HG02798 (cell line): Measurements from ENCODE around the gene FSIP1.

Experiments used
- ATAC-seq: cut with Tn5 transposase; IDR thresholded peaks from one replicate; pipeline ENCODE4 v1.9.1; 2021; ENCODE audit warnings: mild to moderate bottlenecking; ENCODE audit not compliant: unreplicated experiment, poor library complexity

The FSIP1 gene

DNA sequence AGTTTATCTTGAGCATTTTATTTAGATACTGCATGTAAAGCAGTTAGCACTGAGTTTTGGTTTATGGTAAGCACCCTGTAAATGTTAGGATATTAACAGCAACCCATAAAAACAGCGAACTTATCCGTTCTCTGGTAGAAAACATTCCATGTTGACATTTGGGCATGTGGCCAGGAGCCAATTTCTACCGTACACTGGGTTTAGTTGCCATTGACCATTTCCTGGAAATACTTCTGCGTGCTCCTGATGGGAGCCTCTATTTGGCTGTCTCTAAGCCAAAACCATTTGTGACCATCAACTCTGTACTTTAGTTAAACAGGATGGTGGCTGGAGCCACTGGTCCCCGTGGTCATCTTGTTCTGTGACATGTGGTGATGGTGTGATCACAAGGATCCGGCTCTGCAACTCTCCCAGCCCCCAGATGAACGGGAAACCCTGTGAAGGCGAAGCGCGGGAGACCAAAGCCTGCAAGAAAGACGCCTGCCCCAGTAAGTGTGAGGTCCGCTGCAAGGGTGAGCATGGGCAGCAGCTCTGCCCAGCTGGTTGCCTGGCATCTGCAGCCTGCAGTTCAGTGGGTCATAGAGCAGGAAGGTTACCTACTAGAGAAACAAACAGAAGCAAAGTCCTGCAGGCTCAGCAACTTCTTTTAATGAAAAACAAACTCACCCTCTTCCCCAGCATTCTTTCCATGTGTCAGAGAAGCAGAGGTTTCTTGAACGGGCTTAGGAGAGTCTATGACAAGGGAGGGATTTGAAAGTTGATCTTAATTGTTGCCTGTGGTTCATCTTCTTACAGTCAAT is 194.7 kb downstream of the FSIP1 start:
- no peak for ATAC-seq

DNA sequence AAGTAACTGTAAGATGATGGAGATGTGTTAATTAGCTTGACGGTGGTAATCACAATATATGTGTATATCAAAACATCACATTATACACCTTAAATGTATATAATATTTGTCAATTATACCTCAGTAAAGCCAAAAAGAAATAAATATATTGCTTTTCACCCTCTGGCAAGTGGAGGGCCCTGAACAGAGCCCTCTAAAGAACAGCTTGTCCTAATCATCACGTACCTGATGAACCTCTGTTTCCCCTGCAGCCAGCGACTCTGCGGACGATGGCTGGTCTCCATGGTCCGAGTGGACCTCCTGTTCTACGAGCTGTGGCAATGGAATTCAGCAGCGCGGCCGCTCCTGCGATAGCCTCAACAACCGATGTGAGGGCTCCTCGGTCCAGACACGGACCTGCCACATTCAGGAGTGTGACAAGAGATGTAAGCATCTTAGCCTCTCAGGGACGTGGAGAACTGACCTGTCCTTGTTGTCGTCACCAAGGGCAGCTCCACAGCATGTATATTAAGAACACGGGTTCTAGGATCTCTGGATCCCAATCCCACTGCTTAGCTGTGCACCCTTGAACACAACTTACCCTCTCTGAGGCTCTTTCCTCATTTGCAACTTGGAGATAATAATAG is 195.4 kb downstream of the FSIP1 start:
- ATAC-seq, result no peak

DNA sequence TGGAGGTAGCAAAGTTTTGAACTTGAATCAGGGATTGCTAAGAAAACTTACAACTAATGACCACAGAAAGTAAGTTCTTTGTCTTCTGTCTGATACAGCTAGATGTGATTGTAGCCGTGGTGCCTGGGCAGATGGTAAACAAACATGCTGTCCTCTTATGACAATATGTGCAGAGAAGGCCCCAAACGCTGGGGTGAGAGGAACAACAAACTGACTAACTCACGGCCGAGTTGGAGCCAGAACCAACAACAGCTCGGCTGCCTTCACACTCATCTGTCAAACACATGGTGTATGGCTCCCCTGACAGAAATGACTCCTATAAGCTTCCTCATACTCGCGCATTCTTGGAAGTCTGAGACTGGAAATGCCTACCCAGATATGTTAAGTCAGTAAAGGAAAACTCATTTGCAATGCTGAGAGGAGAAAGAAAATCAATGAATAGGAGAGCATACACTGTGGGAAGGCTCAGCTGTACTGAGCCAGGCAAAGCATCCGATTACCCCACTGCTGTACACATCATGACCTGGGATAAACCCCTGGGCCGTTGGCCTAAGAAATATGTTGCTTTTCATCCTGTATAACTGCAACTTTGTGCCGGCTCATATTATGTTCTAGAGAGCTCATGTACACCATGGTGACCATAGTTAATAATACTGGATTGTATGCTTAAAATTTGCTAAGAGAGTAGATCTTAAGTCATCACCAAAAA is 196.1 kb downstream of the FSIP1 start:
- ATAC-seq, result no peak

- no peak for ATAC-seq
Observed at GRCh38 chr15:39585871-39586301, 196.8 kb downstream of the FSIP1 start.

DNA sequence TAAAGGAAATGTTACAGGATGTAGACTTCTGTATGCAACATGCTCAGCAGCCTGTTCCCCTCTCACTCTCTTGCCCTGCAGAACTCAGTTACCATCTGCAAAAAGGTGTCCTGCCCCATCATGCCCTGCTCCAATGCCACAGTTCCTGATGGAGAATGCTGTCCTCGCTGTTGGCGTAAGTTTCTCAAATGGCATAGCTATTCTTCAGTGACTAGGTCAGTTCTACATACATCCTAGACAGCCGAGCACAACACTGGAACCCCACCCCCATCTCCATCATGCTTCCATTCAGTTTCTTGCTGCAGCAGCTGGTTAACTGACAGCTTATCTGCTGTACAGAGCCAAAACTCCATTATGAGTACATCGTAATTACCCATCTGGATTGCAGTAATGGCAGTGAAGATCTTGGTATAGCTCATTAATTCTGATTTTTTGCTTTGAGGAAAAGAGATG is 197.2 kb downstream of the FSIP1 start:
- no peak for ATAC-seq

- ATAC-seq, result no peak
Observed at GRCh38 chr15:39584662-39585388, 197.8 kb downstream of the FSIP1 start.

DNA sequence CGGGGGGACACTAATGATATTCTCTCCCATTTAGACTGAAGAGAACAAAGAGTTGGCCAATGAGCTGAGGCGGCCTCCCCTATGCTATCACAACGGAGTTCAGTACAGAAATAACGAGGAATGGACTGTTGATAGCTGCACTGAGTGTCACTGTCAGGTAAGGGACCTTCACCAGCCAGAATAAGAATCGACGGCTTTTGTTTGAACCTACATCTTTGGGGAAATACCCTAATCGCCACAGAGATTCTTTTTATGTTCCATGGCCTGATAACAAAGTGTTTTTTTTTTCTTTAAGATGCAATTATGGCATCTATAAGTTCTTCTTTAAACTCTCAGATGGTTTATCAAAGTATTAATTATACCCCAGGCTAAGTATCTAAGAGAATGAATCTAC is 198.4 kb downstream of the FSIP1 start:
- ATAC-seq, result no peak

GRCh38 chr15:39583596-39584265 is 198.9 kb downstream of the FSIP1 start:
- ATAC-seq, result no peak

- ATAC-seq, result no peak
Observed at GRCh38 chr15:39582977-39583595, 199.6 kb downstream of the FSIP1 start.

DNA sequence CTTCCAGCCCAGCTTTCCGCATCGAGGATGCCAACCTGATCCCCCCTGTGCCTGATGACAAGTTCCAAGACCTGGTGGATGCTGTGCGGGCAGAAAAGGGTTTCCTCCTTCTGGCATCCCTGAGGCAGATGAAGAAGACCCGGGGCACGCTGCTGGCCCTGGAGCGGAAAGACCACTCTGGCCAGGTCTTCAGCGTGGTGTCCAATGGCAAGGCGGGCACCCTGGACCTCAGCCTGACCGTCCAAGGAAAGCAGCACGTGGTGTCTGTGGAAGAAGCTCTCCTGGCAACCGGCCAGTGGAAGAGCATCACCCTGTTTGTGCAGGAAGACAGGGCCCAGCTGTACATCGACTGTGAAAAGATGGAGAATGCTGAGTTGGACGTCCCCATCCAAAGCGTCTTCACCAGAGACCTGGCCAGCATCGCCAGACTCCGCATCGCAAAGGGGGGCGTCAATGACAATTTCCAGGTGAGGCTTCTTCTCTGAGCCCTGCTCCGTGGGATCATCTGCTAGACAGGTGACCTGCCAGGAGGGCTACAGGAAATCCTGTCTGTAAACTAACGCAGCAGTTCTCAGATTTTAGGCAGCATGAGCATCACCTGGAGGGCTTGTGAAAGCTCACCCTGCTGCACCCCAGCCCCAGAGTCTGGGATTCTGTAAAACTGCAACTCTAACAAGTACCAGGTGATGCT is 200.2 kb downstream of the FSIP1 start:
- ATAC-seq, result no peak

- no peak for ATAC-seq
Observed at GRCh38 chr15:39581793-39582285, 200.8 kb downstream of the FSIP1 start.

DNA sequence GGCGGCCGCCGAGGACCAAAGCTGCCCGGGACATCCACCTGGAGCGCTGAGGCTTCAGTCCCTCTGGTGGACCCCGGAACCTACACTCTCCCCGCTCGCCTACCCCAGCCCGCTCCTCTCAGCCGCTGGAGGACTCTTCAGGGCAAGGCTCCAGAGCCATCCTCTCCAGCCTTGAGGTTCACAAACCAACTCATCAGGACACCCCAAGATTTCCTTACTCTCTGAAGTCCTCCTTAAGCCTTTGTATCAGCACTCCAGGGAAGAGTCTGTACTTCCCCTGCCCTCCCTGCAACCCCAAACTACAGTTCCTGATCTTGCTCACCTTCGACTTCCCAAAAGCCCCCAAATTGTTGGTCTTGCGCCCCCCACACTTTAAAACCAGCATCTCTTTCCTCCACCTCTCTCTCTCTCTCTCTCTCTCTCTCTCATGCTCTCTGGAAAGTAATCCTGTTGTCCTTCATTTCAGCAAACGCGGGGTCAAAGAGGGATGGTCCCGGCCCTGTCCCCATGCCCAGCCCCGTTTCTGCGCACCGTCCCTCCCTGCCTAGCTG is 201.3 kb downstream of the FSIP1 start:
- no peak for ATAC-seq

- peak; percentile 7 for ATAC-seq
Observed at GRCh38 chr15:39580485-39581241, 202.0 kb downstream of the FSIP1 start, which contains the start of gene THBS1. Gene THBS1, plus strand, starts transcription at chr15:39581079. Its CDS starts 779 bp downstream, at chr15:39581858.

DNA sequence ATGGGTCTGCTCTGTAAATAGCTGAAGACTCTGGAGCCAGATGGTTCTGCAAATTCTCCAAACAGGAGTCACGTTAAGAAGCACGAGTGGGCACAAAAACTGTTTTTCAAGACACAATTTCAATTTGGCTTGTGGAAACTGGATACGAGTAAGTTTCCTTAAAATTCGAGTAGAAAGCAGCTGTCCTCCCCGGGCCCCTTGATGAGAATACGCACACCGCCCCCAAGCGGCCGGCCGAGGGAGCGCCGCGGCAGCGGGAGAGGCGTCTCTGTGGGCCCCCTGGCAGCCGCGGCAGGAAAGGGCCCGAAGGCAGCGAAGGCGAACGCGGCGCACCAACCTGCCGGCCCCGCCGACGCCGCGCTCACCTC is 202.5 kb downstream of the FSIP1 start:
- peak; percentile 85 for ATAC-seq

GRCh38 chr15:39579487-39580116 is 203.0 kb downstream of the FSIP1 start:
- ATAC-seq, result no peak

DNA sequence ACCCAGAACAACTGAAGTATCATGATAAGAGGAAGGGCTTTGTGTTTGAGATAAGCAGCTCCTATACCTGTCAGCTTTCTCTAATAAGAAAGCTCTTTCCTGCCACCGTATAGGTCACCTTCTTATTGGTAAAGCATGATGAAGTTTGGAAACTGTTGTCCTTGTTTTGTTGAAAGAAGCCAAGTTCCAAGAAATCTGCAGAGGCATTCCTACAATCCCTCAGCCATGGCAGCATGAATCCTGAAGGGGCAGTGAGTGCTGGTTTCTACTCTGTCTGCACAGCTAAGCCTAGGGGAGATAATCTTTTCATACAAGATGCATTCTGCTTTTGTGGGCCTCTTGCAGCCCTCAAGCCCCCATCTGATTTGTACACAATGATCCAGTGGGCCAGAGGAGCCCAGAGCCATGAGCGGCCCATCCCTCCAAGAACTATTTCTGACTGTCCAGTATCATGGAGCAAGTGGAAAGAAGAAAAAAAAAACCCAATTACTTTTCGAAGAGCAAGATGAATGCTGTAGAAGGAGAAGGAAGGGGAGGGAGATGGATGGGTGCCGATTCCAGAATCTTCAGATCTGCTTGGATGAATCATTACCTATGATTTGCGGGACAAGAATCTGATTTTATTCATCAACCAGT is 203.7 kb downstream of the FSIP1 start:
- ATAC-seq, result no peak

- ATAC-seq, result no peak
Observed at GRCh38 chr15:39575180-39575579, 207.5 kb downstream of the FSIP1 start.
